Epithelial cell of esophagus (primary cell): ENCODE measurements around the gene RCAN2.

Source experiments
- DNase-seq: peaks from one replicate; pipeline ENCODE4 v3.0.0; 2010; ENCODE audit warnings: low read depth
- H3K4me3 ChIP-seq: 2 replicates; pipeline ENCODE4 v1.5.1; 2011; ENCODE audit warnings: mild to moderate bottlenecking, low read length, control low read depth
- CTCF ChIP-seq: IDR thresholded peaks from 2 replicates; pipeline ENCODE4 v1.5.1; 2011; ENCODE audit warnings: low read depth, mild to moderate bottlenecking, low read length, control low read depth, inconsistent platforms; ENCODE audit not compliant: insufficient read depth; ENCODE audit errors: missing control alignments

RCAN2 gene

DNA sequence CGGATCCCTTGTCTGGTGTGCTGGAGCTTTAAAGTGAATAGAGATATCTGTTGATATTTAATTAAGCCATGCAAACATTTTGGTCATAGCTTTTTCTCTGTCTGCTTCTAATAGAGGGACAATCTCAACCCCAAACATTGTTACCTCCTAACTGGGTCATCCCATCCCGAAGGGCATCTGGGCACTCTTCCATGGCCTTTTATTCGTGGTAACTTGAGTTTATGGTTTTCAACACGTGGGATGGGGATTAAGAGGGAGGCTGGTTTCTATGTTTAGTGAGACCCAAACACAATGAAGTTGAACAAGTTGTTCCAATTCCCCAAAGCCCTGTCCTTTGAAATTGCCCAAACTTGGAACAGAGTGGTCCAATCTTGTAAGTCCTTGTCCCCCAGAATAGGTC is 319.1 kb downstream of the RCAN2 start:
- no peak overlapping the region for H3K4me3 ChIP-seq

More for the DNA sequence above, 319.1 kb downstream of the RCAN2 start:
- no peak for DNase-seq
- TF ChIP-seq CTCF: no peak
